Upper lobe of left lung (tissue), 6 donors: ENCODE data around the gene ADRA2C. TPM values are rescaled to one million over a fixed set of nuclear protein-coding genes. Genes with fewer than 3 reads are reported as not detected.
"Not testable (repeated sequence)": the region's sequence is repeated elsewhere in the genome, so short reads cannot be mapped to it uniquely, and the experiment has no call there.

Source experiments
- ATAC-seq, 2 donors: fragments of 200-7000 bp; cut with Tn5 transposase; one replicate each; pipeline ENCODE4 v1.9.1; 2022; ENCODE audit warnings: mild to moderate bottlenecking in 2 of 2, moderate library complexity in 2 of 2; ENCODE audit not compliant: low FRiP score in 2 of 2
- DNase-seq, 2 donors: peaks; one replicate each; pipeline ENCODE4 v3.0.0-alpha.2; 2019 to 2020
- H3K27ac ChIP-seq, 4 donors: fragments of 200-600 bp; sonication (generic); one replicate each; pipeline ENCODE4 v1.5.1; 2016 to 2019
- H3K27me3 ChIP-seq, 4 donors: fragments of 200-600 bp; sonication (generic); one replicate each; pipeline ENCODE4 v1.5.1; 2017 to 2019
- H3K36me3 ChIP-seq, 4 donors: fragments of 200-600 bp; sonication (generic); one replicate each; pipeline ENCODE4 v1.5.1; 2016 to 2019
- H3K4me1 ChIP-seq, 4 donors: fragments of 200-600 bp; sonication (generic); one replicate each; pipeline ENCODE4 v1.5.1; 2018 to 2019
- H3K4me3 ChIP-seq, 4 donors: fragments of 200-600 bp; sonication (generic); one replicate each; pipeline ENCODE4 v1.5.1; 2017 to 2019; ENCODE audit warnings: mild to moderate bottlenecking in 2 of 4, moderate library complexity in 1 of 4
- H3K9me3 ChIP-seq, 4 donors: fragments of 200-600 bp; sonication (generic); one replicate each; pipeline ENCODE4 v1.5.1; 2018 to 2019
- CTCF ChIP-seq, 6 experiments: fragments of 450-650 bp in 4 of 6; fragments of 200-600 bp in 2 of 6; sonication (generic) in 2 of 6; IDR thresholded peaks; one replicate each; pipeline ENCODE4 v1.5.1; 2016 to 2019; ENCODE audit warnings: antibody characterized with exemption in 6 of 6
- EP300 ChIP-seq, 4 donors: sonication (generic); formaldehyde crosslinking; IDR thresholded peaks; one replicate each; pipeline ENCODE4 v1.5.1; 2017; ENCODE audit warnings: antibody characterized with exemption in 4 of 4, control low read depth in 2 of 4
- POLR2A ChIP-seq, 4 donors: fragments of 450-650 bp; IDR thresholded peaks; one replicate each; pipeline ENCODE4 v1.5.1; 2016 to 2017; ENCODE audit warnings: antibody characterized with exemption in 4 of 4, mild to moderate bottlenecking in 2 of 4
- POLR2AphosphoS5 ChIP-seq, 2 donors: sonication (generic); formaldehyde crosslinking; IDR thresholded peaks; one replicate each; pipeline ENCODE4 v1.5.1; 2017; ENCODE audit warnings: antibody characterized with exemption in 2 of 2
- whole genome bisulfite sequencing, 2 donors: methylation state at CpG; one replicate each; pipeline ENCODE4 v1.1.5; 2017 to 2018; 5-methylcytosine and 5-hydroxymethylcytosine counted together
- total RNA-seq, 6 donors: library from RNA; depleted of rRNA in 4 of 6; stranded (reverse); fragments of >200 nt in 4 of 6; gene quantifications; one replicate each; pipeline versions ENCODE4 v1.1.0 to v1.2.1, GENCODE V29; 2016 to 2021
- donor health status: DM: no; HTN: no; CAD: no; lungs with moderate emphysema.
- donor health status: DM: no; HTN: yes; CAD: no; lungs with severe emphysema.

Gene ADRA2C
- total RNA-seq, 6 donors from 2014 or later = 1.2 to 6.3 (median 2.2) TPM

- ATAC-seq (no peak), DNase-seq (peak in 1 of 2 donors; percentile 49)
- H3K9me3 ChIP-seq = no peaks in the 10 kb centered on the region
- TF ChIP-seq POLR2AphosphoS5 (IDR thresholded peaks at IDR 0.05) (no peak), EP300 (IDR thresholded peaks at IDR 0.05) (no peak), CTCF (IDR thresholded peaks at IDR 0.05) (no peak), POLR2A (IDR thresholded peaks at IDR 0.05) (no peak)
- WGBS, 2 donors = 78 to 100% methylated on average over 1 to 4 of the region's 6 CpGs
- no peak overlapping the region for H3K4me3 ChIP-seq
- no peak overlapping the region for H3K27ac ChIP-seq
- H3K27me3 ChIP-seq = no peaks in the 10 kb centered on the region
- no peaks in the 10 kb centered on the region for H3K36me3 ChIP-seq
- H3K4me1 ChIP-seq = no peaks in the 10 kb centered on the region
Observed at GRCh38 chr4:3811621-3812020, 45.4 kb downstream of the ADRA2C start.

GRCh38 chr4:3812211-3812934 is 46.2 kb downstream of the ADRA2C start:
- Histone ChIP-seq H3K9me3 (no peaks in the 10 kb centered on the region), H3K27ac (no peak overlapping the region), H3K36me3 (no peaks in the 10 kb centered on the region), H3K4me1 (no peaks in the 10 kb centered on the region), H3K4me3 (no peak overlapping the region), H3K27me3 (no peaks in the 10 kb centered on the region)
- 76 to 85% methylated on average over 7 to 17 of the region's 19 CpGs for WGBS, 2 donors
- DNase-seq (no peak), ATAC-seq (no peak)
- TF ChIP-seq CTCF (IDR thresholded peaks at IDR 0.05) = no peak
- TF ChIP-seq POLR2A (IDR thresholded peaks at IDR 0.05) = no peak
- TF ChIP-seq POLR2AphosphoS5 (IDR thresholded peaks at IDR 0.05) = no peak
- no peak for TF ChIP-seq EP300 (IDR thresholded peaks at IDR 0.05)

- Histone ChIP-seq H3K27ac (no peak overlapping the region), H3K9me3 (no peaks in the 10 kb centered on the region), H3K27me3 (no peaks in the 10 kb centered on the region), H3K36me3 (no peaks in the 10 kb centered on the region), H3K4me3 (no peak overlapping the region), H3K4me1 (no peaks in the 10 kb centered on the region)
- no peak for TF ChIP-seq POLR2A (IDR thresholded peaks at IDR 0.05)
- TF ChIP-seq POLR2AphosphoS5 (IDR thresholded peaks at IDR 0.05) = no peak
- no peak for TF ChIP-seq EP300 (IDR thresholded peaks at IDR 0.05)
- TF ChIP-seq CTCF (IDR thresholded peaks at IDR 0.05) = no peak
- ATAC-seq (no peak), DNase-seq (peak in 1 of 2 donors; percentile 43)
- 84 to 85% methylated on average over 19 to 29 of the region's 29 CpGs for WGBS, 2 donors
Observed at GRCh38 chr4:3813151-3814052, 47.2 kb downstream of the ADRA2C start.

- TF ChIP-seq CTCF (IDR thresholded peaks at IDR 0.05) (no peak), POLR2A (IDR thresholded peaks at IDR 0.05) (no peak), POLR2AphosphoS5 (IDR thresholded peaks at IDR 0.05) (no peak), EP300 (IDR thresholded peaks at IDR 0.05) (no peak)
- Histone ChIP-seq H3K4me1 (no peaks in the 10 kb centered on the region), H3K36me3 (no peaks in the 10 kb centered on the region), H3K27me3 (no peaks in the 10 kb centered on the region), H3K4me3 (no peak overlapping the region), H3K27ac (no peak overlapping the region), H3K9me3 (no peaks in the 10 kb centered on the region)
- 80 to 90% methylated on average over 5 to 6 of the region's 6 CpGs for WGBS, 2 donors
- no peak for DNase-seq
- ATAC-seq = no peak
Observed at GRCh38 chr4:3814053-3814570, 47.9 kb downstream of the ADRA2C start.

GRCh38 chr4:3814838-3815237 is 48.7 kb downstream of the ADRA2C start:
- H3K27ac ChIP-seq, H3K27me3 ChIP-seq, H3K4me1 ChIP-seq, DNase-seq, H3K9me3 ChIP-seq, H3K4me3 ChIP-seq, H3K36me3 ChIP-seq: not testable (repeated sequence)
- peak in 1 of 2 donors; percentile 66 for ATAC-seq
